Mucosa of descending colon (tissue), 3 donors: ENCODE results near the gene INPP4A. TPM values are rescaled to one million over a fixed set of nuclear protein-coding genes. Genes with fewer than 3 reads are reported as not detected.

ENCODE experiments used
- ATAC-seq: fragments of 200-7000 bp; cut with Tn5 transposase; one replicate; pipeline ENCODE4 v1.9.1; 2020; ENCODE audit warnings: mild to moderate bottlenecking, moderate library complexity
- DNase-seq, 3 donors: peaks; one replicate each; pipeline ENCODE4 v3.0.0-alpha.2; 2020
- H3K36me3 ChIP-seq: fragments of 200-600 bp; one replicate; pipeline ENCODE4 v1.8.0; 2021; ENCODE audit warnings: low read depth, mild to moderate bottlenecking
- H3K4me1 ChIP-seq: fragments of 200-600 bp; one replicate; pipeline ENCODE4 v1.8.0; 2021; ENCODE audit warnings: low read depth, mild to moderate bottlenecking
- H3K4me3 ChIP-seq: fragments of 200-600 bp; one replicate; pipeline ENCODE4 v1.8.0; 2021; ENCODE audit warnings: mild to moderate bottlenecking
- H3K9me3 ChIP-seq: fragments of 200-600 bp; one replicate; pipeline ENCODE4 v1.8.0; 2021; ENCODE audit warnings: mild to moderate bottlenecking
- intact Hi-C, 2 donors: fragments of 100-400 bp; cut with DNase I in 1 of 2; cut with micrococcal nuclease in 1 of 2; formaldehyde crosslinking; loops; one replicate each; pipeline versions ENCODE4 v1.11.0 to v1.11.1; 2022; cut with DNase I, micrococcal nuclease
- total RNA-seq, 3 donors: library from RNA; stranded (reverse); fragmentation: NEBNext Ultra II Directional in 2 of 3; extraction: Animal tissue kit (Norgen Biotek cat#: 25700) in 2 of 3; gene quantifications; one replicate each; pipeline versions ENCODE4 v1.2.1 to v1.2.4, GENCODE V29; 2021 to 2023
- TF ChIP-seq, protein P1 (sequence below): fragments of 200-600 bp; IDR thresholded peaks from one replicate; pipeline ENCODE4 v1.8.0; 2022; ENCODE audit warnings: antibody characterized with exemption, mild to moderate bottlenecking
- donor health status: DM: no; HTN: no; CAD: no; lungs with moderate emphysema.
- donor health status: DM: no; HTN: no; CAD: no.
- donor health status: DM: no; HTN: yes; CAD: no.

Gene INPP4A
- total RNA-seq, 3 donors from 2014 or later: 18.2 to 39.8 (median 19.1) TPM

DNA sequence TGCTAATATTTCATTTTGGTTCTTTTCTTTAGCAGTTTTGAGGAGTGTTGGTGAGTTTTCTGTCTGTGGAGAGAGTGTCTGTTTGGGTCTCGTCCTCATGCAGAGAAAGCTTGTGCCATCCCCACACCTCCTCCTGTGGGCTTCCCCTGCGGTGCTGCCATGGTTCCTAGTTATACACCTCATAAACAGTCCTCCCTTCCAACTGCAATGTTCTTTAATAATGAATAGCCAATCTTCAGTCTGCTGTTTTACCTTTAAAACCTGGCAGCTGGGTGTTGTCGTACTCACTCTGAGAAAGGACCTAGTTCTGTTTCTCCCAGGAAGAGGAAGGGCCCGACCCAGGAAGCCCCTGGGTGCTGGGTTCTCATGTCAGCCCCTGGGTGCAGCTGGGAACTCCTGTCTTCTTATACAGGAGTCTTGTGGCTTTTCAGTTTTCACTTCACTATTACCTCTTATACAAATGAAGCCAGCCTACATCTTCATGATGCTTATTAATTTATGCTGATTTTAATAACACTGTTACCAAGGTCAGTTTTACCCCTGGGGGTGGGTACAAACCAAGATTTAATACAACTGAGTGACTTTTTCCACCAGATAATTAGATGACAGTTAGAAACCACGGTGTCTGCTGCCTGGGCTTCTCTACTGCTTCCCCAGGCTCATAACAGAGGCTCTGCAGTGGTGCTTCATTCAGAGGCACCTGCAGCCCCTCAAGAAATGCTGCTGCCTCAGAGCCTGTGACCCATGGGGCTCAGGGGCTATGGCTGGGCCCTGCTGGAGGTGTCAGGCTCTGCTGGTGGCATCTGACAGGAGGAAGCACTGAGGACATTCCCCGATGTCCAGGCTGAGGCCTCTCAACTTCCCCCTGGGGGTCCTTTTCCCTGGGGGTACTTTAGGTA is 104.5 kb downstream of the INPP4A start:
- H3K36me3 ChIP-seq: no peaks in the 10 kb centered on the region
- no peaks in the 10 kb centered on the region for H3K9me3 ChIP-seq
- intact Hi-C loops: no loop called here
- TF ChIP-seq, protein P1, sequence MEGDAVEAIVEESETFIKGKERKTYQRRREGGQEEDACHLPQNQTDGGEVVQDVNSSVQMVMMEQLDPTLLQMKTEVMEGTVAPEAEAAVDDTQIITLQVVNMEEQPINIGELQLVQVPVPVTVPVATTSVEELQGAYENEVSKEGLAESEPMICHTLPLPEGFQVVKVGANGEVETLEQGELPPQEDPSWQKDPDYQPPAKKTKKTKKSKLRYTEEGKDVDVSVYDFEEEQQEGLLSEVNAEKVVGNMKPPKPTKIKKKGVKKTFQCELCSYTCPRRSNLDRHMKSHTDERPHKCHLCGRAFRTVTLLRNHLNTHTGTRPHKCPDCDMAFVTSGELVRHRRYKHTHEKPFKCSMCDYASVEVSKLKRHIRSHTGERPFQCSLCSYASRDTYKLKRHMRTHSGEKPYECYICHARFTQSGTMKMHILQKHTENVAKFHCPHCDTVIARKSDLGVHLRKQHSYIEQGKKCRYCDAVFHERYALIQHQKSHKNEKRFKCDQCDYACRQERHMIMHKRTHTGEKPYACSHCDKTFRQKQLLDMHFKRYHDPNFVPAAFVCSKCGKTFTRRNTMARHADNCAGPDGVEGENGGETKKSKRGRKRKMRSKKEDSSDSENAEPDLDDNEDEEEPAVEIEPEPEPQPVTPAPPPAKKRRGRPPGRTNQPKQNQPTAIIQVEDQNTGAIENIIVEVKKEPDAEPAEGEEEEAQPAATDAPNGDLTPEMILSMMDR: no peak
- ATAC-seq: peak; percentile 23
- no peaks in the 10 kb centered on the region for H3K4me1 ChIP-seq
- no peak for DNase-seq
- no peak overlapping the region for H3K4me3 ChIP-seq

GRCh38 chr2:98550165-98550564 is 105.5 kb downstream of the INPP4A start:
- ATAC-seq: no peak
- TF ChIP-seq, protein P1: no peak
- intact Hi-C loops: no loop called here
- Histone ChIP-seq H3K9me3 (no peaks in the 10 kb centered on the region), H3K36me3 (no peaks in the 10 kb centered on the region), H3K4me3 (no peak overlapping the region), H3K4me1 (no peaks in the 10 kb centered on the region)
- no peak for DNase-seq

GRCh38 chr2:98551316-98551715 is 106.7 kb downstream of the INPP4A start:
- Histone ChIP-seq H3K4me3 (no peak overlapping the region), H3K9me3 (no peaks in the 10 kb centered on the region), H3K4me1 (no peaks in the 10 kb centered on the region), H3K36me3 (no peaks in the 10 kb centered on the region)
- intact Hi-C loops: no loop called here
- no peak for DNase-seq
- no peak for ATAC-seq
- TF ChIP-seq, protein P1: no peak

DNA sequence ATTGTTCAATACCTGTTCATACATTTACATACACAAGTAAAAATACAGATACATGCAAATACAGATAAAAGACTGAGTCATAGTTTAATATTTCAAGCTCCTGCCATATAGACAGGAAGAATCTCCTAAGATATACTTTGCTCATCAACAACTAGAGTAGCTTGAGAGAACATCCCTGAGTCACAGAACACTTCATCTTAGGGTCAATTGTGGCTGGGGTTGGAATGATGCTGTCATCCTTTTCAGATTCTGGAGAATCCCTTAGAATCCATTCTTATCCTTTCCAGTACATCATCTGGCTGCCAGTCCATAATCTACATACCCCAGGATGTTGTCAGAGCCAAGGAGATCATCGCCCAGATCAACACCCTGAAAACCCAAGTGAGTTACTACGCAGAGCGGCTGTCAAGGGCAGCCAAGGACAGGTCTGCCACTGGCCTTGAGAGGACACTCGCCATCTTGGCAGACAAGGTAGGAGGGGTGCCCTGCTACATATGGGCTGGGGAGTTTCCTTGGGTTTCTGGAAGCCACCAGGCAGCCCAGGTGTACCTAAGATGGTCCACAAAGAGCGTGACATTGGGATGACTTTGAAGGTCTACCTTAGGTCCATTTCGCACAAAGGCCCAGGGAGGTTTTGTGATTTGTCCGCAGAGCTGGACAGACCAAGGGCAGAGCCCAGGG is 108.0 kb downstream of the INPP4A start:
- DNase-seq (no peak), ATAC-seq (no peak)
- Histone ChIP-seq H3K4me1 (no peaks in the 10 kb centered on the region), H3K9me3 (no peaks in the 10 kb centered on the region), H3K4me3 (no peak overlapping the region), H3K36me3 (no peaks in the 10 kb centered on the region)
- TF ChIP-seq, protein P1: no peak
- intact Hi-C loops: no loop called here

DNA sequence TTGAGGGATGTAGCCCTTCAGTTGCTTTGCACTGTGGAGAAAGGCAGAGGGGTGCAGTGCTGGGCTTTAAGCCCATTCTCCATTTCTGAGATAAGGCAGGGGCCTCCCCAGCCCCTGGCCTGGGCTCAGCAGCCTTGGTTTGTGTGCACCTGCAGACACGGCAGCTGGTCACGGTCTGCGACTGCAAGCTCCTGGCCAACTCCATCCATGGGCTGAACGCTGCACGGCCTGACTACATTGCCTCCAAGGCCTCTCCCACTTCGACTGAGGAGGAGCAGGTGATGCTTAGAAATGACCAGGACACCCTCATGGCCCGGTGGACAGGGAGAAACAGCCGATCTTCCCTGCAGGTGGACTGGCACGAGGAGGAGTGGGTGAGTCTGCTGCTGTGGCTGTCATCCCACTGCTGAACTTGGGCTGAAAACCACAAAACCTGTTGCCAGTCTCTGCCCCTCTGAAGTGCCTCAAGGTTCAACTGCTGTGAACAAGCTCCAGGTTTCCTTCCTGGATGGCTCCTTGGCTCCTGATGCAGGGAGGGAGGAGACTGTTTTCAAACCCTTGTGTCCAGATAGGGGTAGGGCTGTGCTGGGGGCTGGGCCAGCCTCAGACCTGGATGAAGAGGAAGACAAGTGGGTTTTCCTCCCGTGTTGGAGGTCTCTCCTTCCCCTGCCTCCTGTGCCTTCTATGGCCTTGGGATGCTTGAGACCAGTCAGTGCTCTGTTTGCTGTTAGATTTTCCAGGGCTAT is 109.6 kb downstream of the INPP4A start:
- DNase-seq (no peak), ATAC-seq (no peak)
- Histone ChIP-seq H3K36me3 (no peaks in the 10 kb centered on the region), H3K9me3 (no peaks in the 10 kb centered on the region), H3K4me3 (no peak overlapping the region), H3K4me1 (no peaks in the 10 kb centered on the region)
- intact Hi-C loops: no loop called here
- TF ChIP-seq, protein P1: no peak
